ENCODE data around the gene OCRL.
"Not testable (repeated sequence)": the region's sequence is repeated elsewhere in the genome, so short reads cannot be mapped to it uniquely, and the experiment has no call there.

Gene OCRL

DNA sequence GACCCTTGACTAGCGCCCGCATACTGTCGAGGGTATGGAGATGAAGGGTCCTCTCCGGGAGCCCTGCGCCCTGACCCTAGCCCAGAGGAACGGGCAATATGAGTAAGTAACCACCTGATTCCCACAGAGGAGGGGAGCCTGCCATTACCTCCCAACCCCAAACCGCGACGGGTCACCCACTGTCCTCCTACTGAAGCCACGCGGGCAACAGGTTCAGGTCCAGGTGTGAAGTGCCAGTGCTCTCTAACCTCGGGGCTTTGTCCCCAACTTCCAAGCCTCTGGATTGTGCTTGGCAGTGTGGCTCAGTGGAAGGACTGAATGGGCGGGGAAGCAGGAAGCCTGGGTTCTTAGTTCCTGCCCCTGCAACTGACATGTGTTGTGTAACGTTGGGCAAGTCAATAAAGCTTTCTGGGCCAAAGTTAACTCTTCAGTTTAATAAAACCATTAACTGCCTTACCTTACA is 694 bp downstream of the OCRL start:
- DNase-seq, result no peak

DNA sequence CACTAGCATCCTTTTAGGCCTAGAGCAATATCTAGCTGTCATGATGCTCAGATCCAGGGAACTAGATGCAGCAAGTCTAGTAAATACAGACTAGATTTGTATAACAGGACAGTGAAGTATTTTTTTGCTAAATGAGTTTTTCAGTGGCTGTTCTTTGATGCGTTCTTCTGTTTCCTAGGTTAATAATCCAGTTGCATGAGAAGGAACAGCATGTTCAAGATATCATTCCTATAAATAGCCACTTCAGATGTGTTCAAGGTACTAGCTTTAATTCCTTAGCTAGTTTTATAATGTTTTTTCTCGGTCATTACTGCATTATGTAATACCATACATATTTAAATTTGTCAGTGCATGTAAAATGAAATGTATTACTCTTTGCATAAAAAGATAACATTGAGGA is 4.7 kb downstream of the OCRL start:
- DNase-seq, result no peak

DNA sequence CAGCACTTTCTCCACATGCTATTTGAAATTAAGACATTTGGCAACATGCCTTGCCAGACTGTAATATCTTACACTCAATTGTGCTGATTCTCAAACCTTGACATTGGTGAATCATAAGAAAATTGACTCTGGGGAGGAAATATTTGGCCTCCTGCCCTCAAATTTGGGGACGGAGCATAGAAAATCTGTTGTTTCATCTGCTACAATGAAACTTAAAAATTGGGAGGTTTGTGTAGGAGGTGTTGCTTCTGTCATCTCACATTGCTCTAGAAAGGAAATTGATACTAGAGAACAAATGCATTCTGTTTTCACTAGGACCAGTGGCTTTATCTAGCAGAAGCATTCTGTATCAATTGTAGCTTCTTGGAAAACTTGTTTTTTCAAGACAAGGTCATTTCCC is 5.3 kb downstream of the OCRL start:
- DNase-seq, result no peak

DNA sequence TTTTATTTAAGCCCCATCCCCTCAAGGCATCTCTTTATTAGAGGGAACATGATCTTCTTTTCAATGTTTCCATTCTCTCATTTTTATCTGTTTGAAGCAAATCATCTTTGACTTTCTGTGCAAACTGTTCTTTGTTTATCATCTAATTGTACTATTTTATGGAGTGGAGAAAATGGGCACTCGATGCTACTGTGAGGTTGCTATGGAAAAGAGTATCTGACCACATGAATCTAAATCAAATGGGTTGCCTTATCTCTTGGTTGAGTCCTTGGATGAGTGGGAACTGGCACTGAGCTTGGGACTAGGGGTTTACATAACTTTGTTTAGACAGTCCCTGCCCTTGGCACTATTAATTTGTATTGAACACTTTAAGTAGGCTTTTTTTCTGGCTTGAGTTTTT is 9.1 kb downstream of the OCRL start:
- no peak for DNase-seq

DNA sequence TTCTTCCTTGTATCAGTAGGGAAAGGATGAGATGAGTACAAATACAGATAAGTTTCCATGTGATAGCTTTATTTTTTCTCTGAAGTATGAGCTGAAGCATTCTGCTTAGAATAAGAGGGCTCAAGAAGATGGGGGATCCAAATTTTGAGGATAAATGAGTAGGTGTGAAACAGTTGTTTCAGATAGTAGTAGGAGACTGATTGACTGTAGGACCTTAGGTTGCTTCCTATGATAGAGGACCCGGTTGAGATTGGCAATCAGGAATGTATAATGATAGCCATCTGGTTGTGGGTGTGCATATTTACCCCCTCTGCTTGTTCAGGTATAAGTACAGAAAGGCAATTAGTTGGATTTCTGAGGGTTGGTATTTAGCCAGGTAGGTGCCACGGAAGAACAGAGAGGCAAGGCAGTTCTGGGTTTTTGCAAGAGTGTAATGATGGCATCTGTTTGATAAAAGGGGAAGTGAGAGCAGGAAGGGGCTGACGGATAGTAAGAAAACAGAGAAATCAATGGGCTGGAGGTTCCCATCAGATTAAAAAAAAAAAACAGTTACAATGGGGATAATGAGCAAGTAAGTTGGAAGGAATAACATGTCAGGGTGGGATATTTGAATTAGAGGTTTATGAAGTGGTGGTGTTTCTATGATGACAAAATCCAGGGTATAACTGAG is 13.7 kb downstream of the OCRL start:
- DNase-seq, result no peak

DNA sequence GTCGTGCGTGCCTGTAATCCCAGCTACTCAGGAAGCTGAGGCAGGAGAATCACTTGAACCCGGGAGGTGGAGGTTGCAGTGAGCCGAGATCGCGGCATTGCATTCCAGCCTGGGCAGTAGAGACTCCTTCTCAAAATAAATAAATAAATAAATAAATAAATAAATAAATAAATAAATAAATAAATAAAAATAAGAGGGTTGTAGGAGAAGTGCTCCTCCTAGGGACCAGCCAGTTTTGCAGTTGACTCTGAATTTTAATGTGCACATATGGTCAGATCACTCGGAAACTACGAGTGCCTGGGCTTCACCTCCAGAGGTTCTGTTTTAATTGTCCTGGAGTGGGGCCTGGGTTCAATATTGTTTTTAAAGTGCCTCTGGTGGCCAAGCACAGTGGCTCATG is 14.8 kb downstream of the OCRL start:
- DNase-seq, result not testable (repeated sequence)

DNA sequence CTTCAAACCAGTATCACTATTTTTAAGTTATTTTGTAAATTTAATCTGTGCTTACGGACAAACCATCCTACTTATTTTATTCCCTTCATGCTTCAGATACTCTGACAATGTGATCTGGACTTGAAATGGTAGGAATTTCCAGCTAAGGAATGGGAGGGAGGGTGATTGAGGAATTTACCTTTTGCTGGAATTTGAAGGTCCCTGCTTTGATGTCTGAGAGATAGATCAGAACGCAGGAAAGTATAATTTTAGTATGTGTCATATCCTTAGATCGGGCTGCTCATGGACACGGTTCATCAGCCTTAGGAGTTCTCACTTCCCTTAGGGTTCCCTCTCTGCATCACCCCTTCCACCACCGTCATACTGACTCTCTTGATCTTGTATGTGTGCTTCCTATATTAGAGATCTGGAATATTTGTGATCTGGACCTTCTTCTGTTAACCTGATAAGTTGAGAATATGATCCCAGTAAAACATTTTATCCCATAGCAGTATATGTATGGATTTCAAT is 16.8 kb downstream of the OCRL start:
- DNase-seq, result no peak

DNA sequence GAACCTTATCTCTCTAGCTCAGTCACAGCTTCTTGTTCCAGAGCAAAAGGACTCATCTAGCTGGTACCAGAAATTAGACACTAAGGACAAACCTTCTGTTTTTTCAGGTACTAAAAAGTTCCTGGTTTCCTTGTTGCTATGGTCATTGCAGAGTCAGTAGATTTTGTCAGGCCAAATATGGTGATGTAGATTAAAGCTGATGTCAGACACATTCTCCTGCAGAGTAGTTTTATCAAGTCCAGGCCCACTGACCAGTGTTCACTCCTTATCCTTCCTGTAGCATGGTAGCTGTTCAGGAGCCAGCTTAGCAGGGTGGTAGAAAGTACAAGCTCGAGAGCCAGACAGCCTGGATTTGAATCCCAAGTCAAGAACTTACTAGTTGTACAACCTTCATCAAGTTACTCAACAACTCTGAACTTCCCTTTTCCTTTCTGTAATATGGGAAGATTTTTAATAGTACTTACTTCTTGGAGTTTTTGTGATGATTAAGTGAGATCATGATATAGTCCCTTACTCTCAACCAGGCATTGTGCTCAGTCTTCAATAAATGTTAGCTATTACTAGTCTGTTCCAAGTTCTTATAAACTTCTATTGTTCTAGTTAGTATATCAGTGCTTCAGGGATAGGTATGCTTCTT is 17.9 kb downstream of the OCRL start:
- DNase-seq, result no peak

DNA sequence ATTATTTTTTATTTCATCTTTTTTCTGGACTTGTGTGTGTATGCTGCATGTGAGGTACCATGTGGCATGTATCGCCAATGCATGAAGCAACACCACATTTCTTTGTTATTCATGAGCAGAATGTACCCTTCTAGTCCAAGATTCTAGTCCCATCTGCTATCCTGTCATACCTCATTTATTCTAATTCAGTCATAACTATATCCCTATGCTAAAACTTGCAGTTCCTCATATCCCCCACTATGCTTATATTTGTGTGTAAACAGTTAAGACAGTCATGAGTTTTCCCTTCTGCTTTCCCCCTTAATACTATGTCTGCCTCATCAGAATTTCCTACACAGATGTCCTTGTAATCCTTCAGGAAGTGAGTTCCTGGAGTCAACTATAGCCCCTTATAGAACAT is 19.7 kb downstream of the OCRL start:
- DNase-seq, result no peak

DNA sequence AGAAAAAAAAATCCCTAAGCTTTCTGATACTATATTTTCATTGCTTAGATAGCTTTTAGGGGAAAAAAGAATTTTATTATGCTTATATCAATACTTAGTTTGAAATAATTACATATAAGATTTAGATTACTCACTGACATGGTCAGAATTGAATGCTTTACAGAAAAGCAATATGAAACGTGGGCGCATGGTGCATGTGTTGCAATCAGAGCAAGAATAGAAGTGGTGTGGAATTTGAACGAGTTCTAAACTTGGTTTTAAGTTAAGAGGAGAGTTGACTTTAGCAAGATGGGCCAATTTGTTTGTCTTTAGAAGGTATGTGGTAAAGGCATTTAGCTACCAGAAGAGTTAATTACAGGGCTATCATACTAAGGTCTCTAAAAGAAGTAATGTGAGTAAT is 21.4 kb downstream of the OCRL start:
- DNase-seq, result no peak

DNA sequence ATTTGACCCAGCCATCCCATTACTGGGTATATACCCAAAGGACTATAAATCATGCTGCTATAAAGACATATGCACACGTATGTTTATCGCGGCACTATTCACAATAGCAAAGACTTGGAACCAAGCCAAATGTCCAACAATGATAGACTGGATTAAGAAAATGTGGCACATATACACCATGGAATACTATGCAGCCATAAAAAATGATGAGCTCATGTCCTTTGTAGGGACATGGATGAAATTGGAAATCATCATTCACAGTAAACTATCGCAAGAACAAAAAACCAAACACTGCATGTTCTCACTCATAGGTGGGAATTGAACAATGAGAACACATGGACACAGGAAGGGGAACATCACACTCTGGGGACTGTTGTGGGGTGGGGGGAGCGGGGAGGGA is 24.3 kb downstream of the OCRL start:
- not testable (repeated sequence) for DNase-seq

DNA sequence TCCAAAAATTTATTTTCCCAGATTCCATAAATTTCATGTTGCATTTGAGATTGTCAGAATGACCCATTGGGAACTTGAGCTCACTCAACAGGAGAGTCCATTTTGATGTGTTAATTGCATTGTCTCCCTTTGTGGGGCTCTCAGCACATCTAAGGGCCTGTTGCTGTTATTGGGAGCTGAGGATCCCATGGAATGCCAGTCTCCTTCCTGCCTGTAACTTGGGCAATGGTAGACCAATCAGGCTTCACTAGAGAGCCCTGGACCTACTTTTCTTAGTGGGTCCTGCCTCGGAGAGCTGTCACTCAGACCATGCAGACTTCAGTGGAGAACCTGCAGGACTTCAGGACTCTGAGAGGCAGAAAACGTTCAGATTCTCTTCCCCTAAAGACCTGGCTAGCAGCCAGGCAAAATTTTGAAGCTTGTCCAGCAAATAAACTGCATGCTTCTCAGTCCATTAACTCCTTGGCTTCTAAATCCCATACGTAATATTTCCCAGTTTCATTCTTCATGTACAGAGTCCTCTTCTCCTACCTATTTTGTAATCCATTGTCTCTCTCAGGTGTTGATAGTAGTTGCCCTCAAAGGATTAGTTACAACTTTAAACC is 25.1 kb downstream of the OCRL start:
- DNase-seq, result no peak

DNA sequence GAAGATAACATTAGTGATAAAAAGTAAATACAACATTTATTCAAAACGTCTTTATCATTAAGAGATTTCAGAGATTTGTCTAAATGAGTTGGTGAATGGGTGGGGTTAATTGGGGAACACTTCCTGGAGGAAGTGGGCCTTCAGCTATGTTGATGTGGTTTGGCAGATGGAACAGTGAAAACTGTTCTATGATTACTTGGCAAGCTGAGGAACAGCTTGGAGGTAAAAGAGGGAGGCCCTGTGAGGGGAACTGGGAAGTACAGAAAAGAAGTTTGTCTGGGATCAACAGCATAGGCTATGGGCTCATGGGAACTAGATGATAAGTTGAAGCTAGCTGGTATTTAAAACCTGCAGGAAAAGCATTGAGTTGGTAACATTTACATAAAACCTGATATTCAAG is 26.0 kb downstream of the OCRL start:
- DNase-seq, result peak; percentile 32

DNA sequence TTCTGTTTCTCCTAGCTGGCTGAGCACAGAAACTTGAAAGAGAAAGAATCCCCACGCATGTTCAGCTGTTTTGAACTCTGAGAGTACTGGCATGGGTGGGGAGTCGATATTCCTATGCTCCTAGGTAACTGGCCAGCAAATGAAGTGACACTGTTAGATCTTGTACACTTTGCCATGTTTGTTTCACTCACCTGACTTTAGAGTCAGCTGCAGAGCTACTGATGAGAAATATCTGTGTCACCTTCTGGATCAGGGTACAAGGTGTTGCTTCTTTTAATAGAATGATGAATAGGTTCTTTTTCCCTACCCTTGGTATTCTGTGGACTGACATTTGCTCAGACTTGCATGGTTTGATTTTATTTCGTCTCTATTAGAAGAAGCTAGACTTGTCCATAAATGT is 28.3 kb downstream of the OCRL start:
- DNase-seq, result no peak

DNA sequence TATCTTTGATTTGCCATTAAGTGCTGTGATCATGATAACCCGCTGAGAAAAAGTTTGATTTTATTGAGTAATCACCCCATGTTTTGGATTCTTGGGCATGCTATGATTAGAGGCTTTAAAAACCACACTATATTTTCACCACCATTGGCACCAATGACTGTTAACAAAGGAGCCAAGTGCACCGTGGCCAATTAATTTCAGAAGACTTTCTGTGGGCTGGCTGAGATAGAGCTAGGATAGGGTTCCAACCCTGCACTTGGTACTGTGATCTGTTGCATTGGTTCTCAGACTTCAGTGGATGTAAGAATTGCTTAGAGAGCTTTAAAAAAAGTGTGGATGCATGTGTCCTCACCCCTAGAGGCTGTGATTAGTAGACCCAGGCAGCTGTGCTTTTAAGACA is 32.4 kb downstream of the OCRL start:
- no peak for DNase-seq

DNA sequence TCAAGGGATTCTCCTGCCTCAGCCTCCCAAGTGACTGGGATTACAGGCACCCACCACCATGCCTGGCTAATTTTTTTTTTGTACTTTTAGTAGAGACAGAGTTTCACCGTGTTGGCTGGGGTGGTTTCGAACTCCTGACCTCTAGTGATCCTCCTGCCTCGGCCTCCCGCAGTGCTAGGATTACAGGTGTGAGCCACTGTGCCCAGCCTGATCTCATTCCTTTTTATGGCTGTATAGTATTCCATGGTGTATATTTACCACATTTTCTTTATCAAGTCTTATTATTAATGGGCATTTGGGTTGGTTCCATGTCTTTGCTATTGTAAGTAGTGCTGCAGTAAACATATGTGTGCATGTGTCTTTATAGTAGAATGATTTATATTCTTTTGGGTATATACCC is 33.6 kb downstream of the OCRL start:
- not testable (repeated sequence) for DNase-seq

DNA sequence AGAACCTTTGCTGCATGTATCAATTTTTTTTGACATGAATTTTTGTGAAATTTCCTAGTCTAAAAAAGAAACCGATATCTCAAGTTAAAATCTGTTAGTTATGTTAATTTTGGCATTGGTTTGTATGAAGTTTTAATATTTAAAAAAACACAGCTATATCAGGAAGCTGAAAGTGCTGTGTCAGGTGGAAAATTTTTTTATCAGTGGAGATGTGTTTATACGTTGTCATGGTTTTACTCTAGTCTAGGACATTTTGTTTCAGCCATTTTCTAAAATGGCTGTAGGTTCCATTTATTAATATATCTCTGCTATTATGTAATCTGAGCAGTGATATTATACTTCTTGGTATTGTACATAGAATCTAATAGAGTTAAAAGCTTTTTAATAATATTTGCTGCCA is 34.2 kb downstream of the OCRL start:
- no peak for DNase-seq

DNA sequence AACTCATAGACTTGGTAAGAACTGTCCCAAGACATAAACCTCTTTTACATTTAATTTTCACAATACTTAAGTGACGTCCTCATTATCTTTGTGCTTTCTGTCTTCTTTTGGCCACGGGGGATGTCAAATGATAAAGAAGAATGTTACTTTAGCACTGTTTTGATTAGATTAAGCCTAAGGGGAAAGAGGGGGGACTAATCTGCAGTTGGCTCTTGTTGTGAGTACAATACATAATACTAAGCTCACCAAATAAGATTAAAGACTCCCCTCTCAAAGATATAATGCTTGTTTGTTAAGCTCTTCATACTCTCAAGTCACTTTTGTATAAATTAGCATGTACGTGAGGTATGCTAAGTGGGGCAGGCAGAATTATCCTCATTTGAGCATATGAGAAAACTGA is 36.5 kb downstream of the OCRL start:
- no peak for DNase-seq

DNA sequence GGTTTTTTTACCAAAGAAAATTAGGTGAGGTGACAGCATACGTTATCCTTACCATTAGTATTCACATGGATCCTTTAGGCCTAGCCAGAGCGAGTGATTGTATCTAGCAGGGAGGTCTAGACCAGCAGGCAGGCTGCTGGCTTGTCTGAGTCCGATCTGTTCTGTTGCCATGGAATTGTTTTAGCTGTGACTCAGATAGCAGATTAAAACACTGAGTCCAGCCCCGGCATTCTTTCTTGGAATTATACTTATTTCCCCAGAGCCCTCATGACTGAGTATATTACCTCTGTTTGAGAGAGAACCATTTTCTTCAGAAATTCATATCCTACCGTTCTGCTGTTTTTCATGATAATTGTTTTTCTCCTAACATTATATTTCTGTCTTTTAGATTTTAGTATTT is 37.4 kb downstream of the OCRL start:
- no peak for DNase-seq

DNA sequence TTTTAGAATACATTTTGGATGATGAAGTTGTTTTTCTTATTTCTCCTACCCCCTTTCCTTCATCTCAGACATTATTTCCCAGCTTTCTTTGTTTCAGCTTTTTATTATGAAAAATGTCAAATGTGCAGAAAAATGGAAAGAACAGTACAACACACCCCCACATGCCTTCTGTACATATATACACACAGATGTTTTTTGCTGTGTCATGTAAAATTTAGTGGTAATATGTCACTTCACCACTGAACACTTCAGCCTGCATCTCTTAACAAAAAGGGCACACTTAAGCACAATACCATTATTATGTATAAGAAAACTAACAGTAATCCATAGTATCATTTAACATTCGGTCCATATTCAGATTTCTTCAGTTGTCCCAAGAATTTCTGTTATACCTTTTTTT is 37.8 kb downstream of the OCRL start:
- DNase-seq, result no peak

DNA sequence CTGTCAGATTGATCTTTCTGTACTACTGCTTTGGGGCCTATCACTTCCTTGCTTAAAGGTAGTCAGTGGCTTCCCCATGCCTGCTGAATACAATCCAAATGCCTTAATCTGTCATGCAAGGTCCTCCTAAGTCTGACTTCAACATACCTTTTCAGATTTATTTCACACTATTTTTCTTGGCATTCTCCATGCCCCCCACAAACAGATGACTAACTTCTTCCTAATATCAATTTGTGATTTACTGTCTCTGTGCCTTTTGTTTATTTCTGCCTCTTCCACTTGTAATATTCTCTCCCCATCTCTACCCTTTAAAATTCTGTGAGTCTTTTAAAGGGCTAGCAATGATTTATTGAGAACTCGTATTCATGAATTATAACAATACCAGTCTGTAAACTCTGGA is 41.8 kb downstream of the OCRL start:
- DNase-seq, result no peak

DNA sequence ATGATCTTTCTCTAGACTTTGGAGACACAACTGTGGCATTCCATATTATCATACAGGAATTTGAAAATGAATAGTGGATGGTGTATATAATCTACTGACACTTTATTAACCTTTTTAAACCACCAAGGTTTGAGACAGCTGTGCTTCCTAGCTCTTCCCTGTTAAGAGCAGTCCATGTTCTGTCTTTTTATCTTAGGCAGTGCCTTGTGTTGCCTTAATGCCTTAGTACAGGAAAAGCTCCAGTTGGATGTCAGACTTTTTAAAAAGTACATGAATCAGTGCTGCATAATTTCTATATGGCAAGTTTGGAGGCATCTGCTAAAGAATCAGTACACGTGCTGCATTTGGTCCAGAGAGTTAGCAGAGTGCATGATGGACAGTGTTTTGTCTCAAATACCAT is 45.1 kb downstream of the OCRL start:
- no peak for DNase-seq

DNA sequence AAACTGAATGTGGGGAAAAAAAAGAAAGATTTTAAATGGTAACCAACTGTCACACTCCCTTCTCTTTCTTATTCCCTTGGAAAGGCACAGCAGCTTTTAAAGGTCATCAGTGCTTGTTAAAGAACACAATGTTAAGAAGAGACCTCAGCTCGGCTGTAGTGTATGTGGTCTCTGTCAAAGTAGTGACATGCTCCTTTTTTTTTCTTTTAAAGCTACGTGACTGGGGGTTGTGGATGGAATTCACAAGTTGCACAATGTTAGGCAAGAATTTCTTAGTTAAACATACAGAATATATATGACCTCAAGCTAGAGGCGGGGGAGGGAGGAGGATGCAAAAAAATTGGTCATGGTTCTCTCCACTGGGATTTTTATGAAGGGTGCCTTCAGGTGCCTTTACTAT is 45.6 kb downstream of the OCRL start:
- no peak for DNase-seq

DNA sequence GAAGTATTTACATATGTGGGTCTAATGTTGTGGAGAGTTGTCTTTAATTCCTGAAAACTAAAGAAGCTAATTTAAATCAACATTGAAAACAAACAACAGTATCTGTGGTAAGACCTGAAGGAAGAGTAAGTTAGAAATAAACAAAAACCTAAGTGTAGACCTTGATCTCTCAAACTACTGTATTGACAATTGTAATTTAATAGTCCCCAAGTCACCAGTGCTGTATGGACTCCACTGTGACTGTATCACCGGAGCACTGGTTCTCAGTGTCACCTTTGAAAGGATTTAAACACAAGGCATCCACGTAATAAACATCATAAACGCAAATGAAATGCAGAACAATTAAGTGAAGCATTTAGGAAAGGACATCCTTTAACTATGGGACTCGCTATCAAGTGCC is 46.4 kb downstream of the OCRL start:
- DNase-seq, result no peak

DNA sequence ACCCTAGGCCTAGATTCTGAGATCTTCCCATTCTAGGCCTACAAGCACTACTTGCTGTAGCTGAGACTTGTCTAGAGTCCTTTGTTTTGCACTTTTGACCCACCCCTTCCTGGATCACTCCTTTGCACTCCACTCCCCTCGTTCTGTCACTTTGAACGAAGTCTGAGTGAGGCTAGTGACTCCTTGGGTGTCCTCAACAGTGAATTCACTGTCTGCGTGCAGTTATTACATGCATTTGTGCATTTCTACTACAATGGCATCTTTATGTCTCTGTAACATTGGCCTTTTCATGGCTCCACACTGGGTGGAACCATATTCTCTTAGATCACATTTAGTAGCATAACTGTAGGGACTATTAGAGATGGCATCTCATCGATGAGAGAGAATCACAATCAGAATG is 50.5 kb downstream of the OCRL start:
- no peak for DNase-seq
